GM21723 (cell line): ENCODE data around the gene LATS2.
A peak's percentile ranks its signal among the peaks of the same experiment; 100 is the strongest.

ENCODE experiments used
- ATAC-seq: cut with Tn5 transposase; IDR thresholded peaks from one replicate; pipeline ENCODE4 v1.9.1; 2021; ENCODE audit warnings: mild to moderate bottlenecking, moderate library complexity; ENCODE audit not compliant: unreplicated experiment

Gene LATS2

GRCh38 chr13:21061029-21061763 lies at the start of gene LATS2:
TSS of gene LATS2 (minus strand) at chr13:21061586. CDS start at chr13:21046026, 15,560 bp downstream.
- ATAC-seq: peak; percentile 91

GRCh38 chr13:21109168-21109567 lies 47.8 kb upstream of the LATS2 start:
- ATAC-seq: no peak

GRCh38 chr13:21106089-21106488 lies 44.7 kb upstream of the LATS2 start:
- ATAC-seq: no peak

- no peak for ATAC-seq
Observed at GRCh38 chr13:21104199-21105019, 43.0 kb upstream of the LATS2 start.

GRCh38 chr13:21101865-21102576 lies 40.6 kb upstream of the LATS2 start:
- ATAC-seq: no peak

GRCh38 chr13:21100994-21101757 lies 39.8 kb upstream of the LATS2 start:
- no peak for ATAC-seq

GRCh38 chr13:21100211-21100610 lies 38.8 kb upstream of the LATS2 start:
- no peak for ATAC-seq

- ATAC-seq: no peak
Observed at GRCh38 chr13:21095311-21095710, 33.9 kb upstream of the LATS2 start.

GRCh38 chr13:21089830-21090229 lies 28.4 kb upstream of the LATS2 start:
- ATAC-seq: no peak

GRCh38 chr13:21088534-21088933 lies 27.1 kb upstream of the LATS2 start:
- ATAC-seq: no peak

- no peak for ATAC-seq
Observed at GRCh38 chr13:21086929-21087328, 25.5 kb upstream of the LATS2 start.

GRCh38 chr13:21081926-21082325 lies 20.5 kb upstream of the LATS2 start:
- no peak for ATAC-seq

GRCh38 chr13:21080593-21080891 lies 19.2 kb upstream of the LATS2 start:
- no peak for ATAC-seq

GRCh38 chr13:21079761-21080592 lies 18.6 kb upstream of the LATS2 start:
- no peak for ATAC-seq

- ATAC-seq: no peak
Observed at GRCh38 chr13:21079221-21079620, 17.8 kb upstream of the LATS2 start.

GRCh38 chr13:21078501-21078900 lies 17.1 kb upstream of the LATS2 start:
- no peak for ATAC-seq

GRCh38 chr13:21077788-21078353 lies 16.5 kb upstream of the LATS2 start:
- no peak for ATAC-seq

GRCh38 chr13:21077076-21077787 lies 15.8 kb upstream of the LATS2 start:
- no peak for ATAC-seq

GRCh38 chr13:21076253-21076652 lies 14.9 kb upstream of the LATS2 start:
- no peak for ATAC-seq
